Inflammatory macrophage treated with lipopolysaccharide for 4 hours (primary cell): ENCODE measurements around the gene DEK.
"Not testable (repeated sequence)": the region's sequence is repeated elsewhere in the genome, so short reads cannot be mapped to it uniquely, and the experiment has no call there.

ENCODE experiments used
- DNase-seq: peaks from one replicate; pipeline ENCODE4 v3.0.0-alpha.2; 2020

Gene DEK

GRCh38 chr6:18187701-18188100, 76.6 kb downstream of the DEK start:
- DNase-seq, result no peak

GRCh38 chr6:18186540-18187250, 77.6 kb downstream of the DEK start:
- peak; percentile 70 for DNase-seq

- DNase-seq, result no peak
Measured at GRCh38 chr6:18186033-18186432, 78.3 kb downstream of the DEK start.

- DNase-seq, result no peak
Measured at GRCh38 chr6:18185624-18186023, 78.7 kb downstream of the DEK start.

GRCh38 chr6:18183766-18184165, 80.6 kb downstream of the DEK start:
- DNase-seq, result no peak

GRCh38 chr6:18182568-18182967, 81.8 kb downstream of the DEK start:
- DNase-seq, result no peak

GRCh38 chr6:18179770-18180356, 84.5 kb downstream of the DEK start:
- DNase-seq, result peak; percentile 87

GRCh38 chr6:18178960-18179615, 85.2 kb downstream of the DEK start:
- peak; percentile 64 for DNase-seq

GRCh38 chr6:18177286-18177965, 86.9 kb downstream of the DEK start:
- peak; percentile 81 for DNase-seq

GRCh38 chr6:18176198-18176597, 88.1 kb downstream of the DEK start:
- not testable (repeated sequence) for DNase-seq
